ENCODE data around the gene CASP7. TPM values are rescaled to one million over a fixed set of nuclear protein-coding genes. Genes with fewer than 3 reads are reported as not detected.

Gene CASP7
- total RNA-seq, 1 donor from 2014 or later, result 10.0 TPM

DNA sequence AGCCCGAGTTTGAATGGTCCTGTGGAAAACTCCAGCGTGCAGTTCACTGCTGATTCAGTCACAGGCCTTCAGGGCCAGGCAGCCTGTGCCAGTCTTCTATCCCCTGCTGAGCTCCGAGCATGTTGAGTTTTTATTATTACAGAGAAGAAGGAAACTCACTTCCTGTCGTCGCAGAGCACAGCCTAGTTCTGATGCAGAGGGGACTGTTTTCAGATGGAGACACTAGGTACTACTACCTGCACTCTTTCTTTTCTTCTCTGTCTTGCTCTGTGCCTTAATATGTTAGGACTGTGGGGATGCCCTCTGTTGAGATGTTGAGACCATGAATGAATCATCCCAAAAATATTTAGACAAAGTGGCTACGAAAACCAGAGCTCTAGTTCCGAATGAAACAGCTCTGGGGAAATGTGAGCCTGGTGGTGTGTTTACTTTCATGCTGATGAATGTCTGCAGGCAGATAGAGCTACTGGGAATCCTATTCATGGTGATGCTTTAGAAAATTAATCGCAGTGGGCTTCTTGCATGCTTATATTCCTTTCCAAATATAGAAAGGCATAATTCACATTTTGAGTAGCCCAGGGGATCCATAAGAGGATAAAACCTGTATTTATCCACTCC is 29.6 kb downstream of the CASP7 start:
- DNase-seq (ENCODE audit: low read depth), result peak; percentile 45
- no peak for FAIRE-seq
- Histone ChIP-seq H3K36me3 (ENCODE audit: control insufficient read depth, insufficient read depth, low read length) (no peaks in the 10 kb centered on the region), H3K27me3 (ENCODE audit: control insufficient read depth, insufficient read depth, low read length) (no peaks in the 10 kb centered on the region), H3K4me3 (ENCODE audit: low read depth, low read length) (no peak overlapping the region)
- TF ChIP-seq, protein P1, sequence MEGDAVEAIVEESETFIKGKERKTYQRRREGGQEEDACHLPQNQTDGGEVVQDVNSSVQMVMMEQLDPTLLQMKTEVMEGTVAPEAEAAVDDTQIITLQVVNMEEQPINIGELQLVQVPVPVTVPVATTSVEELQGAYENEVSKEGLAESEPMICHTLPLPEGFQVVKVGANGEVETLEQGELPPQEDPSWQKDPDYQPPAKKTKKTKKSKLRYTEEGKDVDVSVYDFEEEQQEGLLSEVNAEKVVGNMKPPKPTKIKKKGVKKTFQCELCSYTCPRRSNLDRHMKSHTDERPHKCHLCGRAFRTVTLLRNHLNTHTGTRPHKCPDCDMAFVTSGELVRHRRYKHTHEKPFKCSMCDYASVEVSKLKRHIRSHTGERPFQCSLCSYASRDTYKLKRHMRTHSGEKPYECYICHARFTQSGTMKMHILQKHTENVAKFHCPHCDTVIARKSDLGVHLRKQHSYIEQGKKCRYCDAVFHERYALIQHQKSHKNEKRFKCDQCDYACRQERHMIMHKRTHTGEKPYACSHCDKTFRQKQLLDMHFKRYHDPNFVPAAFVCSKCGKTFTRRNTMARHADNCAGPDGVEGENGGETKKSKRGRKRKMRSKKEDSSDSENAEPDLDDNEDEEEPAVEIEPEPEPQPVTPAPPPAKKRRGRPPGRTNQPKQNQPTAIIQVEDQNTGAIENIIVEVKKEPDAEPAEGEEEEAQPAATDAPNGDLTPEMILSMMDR (IDR thresholded peaks at IDR 0.05; ENCODE audit: insufficient read depth, low read length, severe bottlenecking), result no peak

DNA sequence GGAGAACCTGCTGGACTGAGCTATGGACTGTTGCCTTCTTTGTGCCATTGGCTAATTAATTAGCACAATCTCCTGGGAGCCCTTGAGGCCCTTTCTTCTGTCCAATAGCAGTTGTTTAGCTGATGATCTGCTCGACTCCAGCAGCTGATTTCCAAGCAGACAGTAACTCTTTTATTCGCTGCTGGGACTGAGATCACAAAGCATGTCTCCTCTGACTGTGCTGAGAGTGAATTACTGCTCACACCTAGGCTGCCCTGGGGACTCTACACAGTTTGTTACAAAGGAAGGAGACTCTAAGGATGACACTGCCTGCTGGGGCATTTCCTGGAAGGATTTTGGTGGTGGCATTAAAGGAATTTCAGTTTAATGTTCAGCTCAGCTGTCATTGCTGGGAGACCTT is 31.4 kb downstream of the CASP7 start:
- no peak for FAIRE-seq
- H3K27me3 ChIP-seq (ENCODE audit: control insufficient read depth, insufficient read depth, low read length), result no peaks in the 10 kb centered on the region
- TF ChIP-seq, protein P1 (IDR thresholded peaks at IDR 0.05; ENCODE audit: insufficient read depth, low read length, severe bottlenecking), result no peak

DNA sequence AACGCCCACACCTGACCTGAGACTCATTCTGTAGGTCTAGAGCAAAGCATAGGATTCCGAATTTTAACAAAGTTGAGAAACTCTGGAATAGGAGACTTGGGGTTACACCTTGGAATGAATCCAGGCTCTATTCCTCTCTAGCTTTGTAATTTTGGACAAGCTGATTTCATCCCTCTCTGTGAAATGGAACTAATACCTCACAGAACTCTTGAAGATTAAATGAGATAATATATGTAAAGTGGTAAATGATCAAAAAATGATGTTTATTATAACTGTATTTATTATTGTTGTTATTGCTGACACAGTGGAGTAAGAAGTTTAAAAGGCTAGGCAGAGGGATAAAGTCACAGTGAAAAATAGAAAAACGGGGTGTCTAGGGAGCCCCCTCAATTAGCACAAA is 32.3 kb downstream of the CASP7 start:
- no peak overlapping the region for H3K4me3 ChIP-seq (ENCODE audit: low read depth, low read length)
- TF ChIP-seq, protein P1 (IDR thresholded peaks at IDR 0.05; ENCODE audit: insufficient read depth, low read length, severe bottlenecking), result no peak
- DNase-seq (ENCODE audit: low read depth), result no peak
- H3K27me3 ChIP-seq (ENCODE audit: control insufficient read depth, insufficient read depth, low read length), result no peaks in the 10 kb centered on the region
- no peaks in the 10 kb centered on the region for H3K36me3 ChIP-seq (ENCODE audit: control insufficient read depth, insufficient read depth, low read length)
- no peak for FAIRE-seq

More for the DNA sequence above, 31.4 kb downstream of the CASP7 start:
- Histone ChIP-seq H3K36me3 (ENCODE audit: control insufficient read depth, insufficient read depth, low read length) (no peaks in the 10 kb centered on the region), H3K4me3 (ENCODE audit: low read depth, low read length) (no peak overlapping the region)
- DNase-seq (ENCODE audit: low read depth), result no peak

DNA sequence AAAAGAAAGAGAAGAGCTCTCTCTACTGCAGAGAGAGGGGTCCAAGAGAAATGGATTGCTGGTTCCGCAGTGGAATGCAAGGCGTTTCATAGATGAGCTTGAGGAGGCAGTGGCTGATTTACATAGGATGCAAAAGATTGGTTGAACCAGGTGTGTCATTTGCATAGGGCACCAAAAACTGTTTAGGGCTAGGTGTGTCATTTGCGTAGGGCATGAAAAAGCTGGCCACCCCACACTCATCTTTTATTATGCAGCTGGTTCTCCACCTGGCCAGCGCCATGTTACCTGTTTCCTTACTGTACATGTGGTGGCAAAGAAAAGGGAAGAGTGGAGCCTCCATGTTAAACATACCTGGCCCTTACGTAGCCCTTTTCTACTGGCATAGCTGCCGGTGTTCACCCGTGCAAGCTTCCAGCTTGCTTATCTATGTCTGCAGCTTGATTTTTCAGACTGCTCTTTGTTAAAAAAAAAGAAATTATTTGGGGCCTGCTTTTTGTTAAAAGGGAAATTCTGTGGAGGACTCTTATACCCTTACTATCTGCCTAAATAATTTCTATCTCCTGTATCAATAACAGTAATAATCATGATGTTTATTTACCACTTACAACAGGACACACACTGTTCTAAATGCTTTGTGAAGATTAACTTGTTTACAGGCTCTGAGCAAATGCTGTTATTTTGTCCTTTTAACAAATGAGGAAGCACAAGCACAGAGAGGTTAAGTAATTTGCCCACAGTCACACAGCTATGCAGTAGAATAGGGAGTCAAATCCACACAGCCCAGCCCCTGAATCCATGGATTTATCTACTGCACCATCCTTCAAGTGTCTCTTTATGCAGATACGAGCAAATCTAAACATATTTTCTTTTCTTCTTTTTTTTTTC is 33.3 kb downstream of the CASP7 start:
- no peak for DNase-seq (ENCODE audit: low read depth)
- Histone ChIP-seq H3K4me3 (ENCODE audit: low read depth, low read length) (no peak overlapping the region), H3K36me3 (ENCODE audit: control insufficient read depth, insufficient read depth, low read length) (peaks cover 1% of the 10 kb centered on the region), H3K27me3 (ENCODE audit: control insufficient read depth, insufficient read depth, low read length) (no peaks in the 10 kb centered on the region)
- FAIRE-seq, result no peak
- TF ChIP-seq, protein P1 (IDR thresholded peaks at IDR 0.05; ENCODE audit: insufficient read depth, low read length, severe bottlenecking), result no peak

DNA sequence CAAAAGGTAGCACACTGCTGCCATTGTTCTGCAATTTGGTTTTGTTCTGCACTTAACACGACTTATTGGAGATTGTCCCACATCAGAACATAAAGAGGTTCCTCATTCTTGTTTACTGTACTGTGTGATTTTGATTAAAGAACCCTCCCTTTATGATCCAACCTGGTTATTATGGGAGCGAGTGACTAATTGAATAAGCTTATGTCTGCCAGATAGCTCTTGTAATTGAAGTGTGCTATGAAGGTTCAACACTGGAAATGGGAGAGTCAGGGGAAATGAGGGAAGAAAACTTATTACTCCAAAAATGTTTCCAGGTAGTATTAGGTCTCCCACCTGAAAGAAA is 33.9 kb downstream of the CASP7 start:
- Histone ChIP-seq H3K4me3 (ENCODE audit: low read depth, low read length) (no peak overlapping the region), H3K27me3 (ENCODE audit: control insufficient read depth, insufficient read depth, low read length) (no peaks in the 10 kb centered on the region), H3K36me3 (ENCODE audit: control insufficient read depth, insufficient read depth, low read length) (peaks cover 1% of the 10 kb centered on the region)
- DNase-seq (ENCODE audit: low read depth) (no peak), FAIRE-seq (no peak)
- TF ChIP-seq, protein P1 (IDR thresholded peaks at IDR 0.05; ENCODE audit: insufficient read depth, low read length, severe bottlenecking), result no peak
